HG03280 (cell line): ENCODE data around the gene LIFR.

Experiments used
- ATAC-seq: cut with Tn5 transposase; IDR thresholded peaks from one replicate; pipeline ENCODE4 v1.9.1; 2021; ENCODE audit warnings: mild to moderate bottlenecking, moderate library complexity; ENCODE audit not compliant: unreplicated experiment

LIFR gene

DNA sequence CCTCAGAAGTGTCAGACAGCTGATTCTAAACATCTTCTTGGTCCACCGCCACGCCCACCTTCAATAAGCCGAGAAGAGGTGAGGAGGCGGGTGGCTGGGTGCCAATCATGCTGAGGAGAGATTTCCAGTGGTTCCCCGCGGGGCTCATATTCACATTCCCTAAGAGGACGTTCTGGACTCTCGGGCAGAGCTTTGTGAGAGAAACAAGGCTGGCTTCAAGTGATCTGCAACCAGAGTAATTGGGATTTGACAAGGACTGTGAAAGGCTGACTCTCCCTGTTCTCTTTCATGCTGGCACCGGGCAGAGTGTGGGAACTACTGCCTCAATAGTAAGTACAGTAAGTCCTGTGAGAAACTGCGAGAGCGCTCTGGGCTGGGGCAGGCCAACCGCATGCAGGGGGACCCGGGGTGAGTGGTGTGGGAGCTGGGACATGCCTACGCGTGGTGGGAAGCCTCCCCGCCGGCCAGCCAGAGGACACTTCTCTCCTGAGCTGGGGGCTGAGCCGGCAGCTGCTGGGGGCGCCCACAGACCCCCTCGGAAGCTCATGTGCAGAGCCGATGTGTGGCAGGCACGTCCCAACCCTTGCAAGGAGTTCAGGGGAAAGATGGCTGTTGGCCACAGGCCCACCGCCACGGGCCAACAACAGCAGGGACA is 110.9 kb downstream of the LIFR start:
- ATAC-seq: no peak

DNA sequence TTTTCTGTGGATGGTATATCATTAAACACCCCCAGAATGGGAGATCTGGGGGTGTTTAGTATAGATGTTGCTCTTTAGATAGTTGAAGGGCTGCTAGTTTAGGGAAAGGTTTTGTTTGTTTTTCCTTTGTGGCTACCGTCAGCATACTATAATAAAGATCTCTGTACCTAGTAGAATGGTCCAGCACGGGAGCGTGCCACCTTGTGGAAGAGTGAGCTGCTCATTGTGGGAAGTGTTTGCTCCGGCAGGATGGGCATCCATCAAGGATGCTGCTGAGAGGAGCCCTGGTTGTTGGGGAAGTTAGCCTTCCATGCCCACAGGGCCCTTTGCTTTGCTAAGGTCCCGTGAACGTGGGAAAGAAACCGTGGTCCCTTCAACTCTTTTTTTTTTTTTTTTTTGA is 113.1 kb downstream of the LIFR start:
- no peak for ATAC-seq

DNA sequence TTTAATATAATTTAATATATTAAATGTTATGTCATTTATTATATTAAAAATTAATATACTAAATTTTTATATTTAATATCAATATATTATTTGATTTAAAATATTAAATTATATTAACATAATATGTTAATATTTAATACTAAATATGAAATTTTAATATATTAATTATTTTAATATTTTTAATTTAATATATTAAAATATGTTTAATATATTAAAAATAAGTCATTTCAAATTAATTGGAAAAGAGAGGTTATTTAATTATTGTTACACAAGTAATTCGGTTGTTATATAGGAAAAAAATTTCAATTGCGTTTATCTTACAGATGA is 114.2 kb downstream of the LIFR start:
- ATAC-seq: no peak

DNA sequence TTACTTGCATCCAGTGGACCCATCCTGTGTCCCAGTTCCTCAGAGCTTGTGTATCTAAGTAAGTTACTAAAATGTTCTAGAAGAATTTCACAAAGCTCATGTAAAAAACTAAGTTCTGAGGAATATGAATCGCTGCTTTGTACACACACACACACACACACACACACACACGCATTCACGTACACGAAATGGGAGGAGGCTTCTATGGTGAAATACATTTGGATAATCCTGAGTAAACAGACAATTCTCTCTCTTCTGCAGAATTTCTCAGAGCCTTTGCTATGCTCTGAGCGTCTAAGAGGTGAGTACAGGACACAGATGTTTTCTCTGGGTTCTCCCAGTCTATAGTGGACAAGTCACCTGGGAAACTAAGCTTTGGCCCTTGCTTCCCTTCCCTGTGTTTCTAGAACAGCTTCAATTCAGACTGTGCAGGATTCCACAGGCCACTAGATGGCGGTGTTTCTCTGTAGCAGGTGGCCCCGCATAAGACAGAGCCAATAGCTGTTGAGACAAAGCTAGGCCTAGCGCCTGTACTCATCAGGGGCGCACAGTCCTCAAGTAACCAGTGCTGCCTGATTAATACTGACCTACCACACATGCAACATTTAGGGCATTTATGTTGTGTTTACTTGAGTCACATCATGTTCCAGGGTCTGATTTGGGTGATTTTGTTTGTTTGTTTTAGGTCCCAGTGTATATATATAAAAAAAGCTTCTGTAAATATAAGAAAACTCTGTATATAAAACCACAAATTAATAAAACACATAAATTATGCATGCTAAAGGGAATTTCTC is 114.8 kb downstream of the LIFR start:
- ATAC-seq: peak; percentile 99

- no peak for ATAC-seq
Observed at GRCh38 chr5:38438757-38439156, 117.7 kb downstream of the LIFR start.

GRCh38 chr5:38434966-38435705 is 121.3 kb downstream of the LIFR start:
- ATAC-seq: no peak

- ATAC-seq: no peak
Observed at GRCh38 chr5:38433160-38433861, 123.1 kb downstream of the LIFR start.

DNA sequence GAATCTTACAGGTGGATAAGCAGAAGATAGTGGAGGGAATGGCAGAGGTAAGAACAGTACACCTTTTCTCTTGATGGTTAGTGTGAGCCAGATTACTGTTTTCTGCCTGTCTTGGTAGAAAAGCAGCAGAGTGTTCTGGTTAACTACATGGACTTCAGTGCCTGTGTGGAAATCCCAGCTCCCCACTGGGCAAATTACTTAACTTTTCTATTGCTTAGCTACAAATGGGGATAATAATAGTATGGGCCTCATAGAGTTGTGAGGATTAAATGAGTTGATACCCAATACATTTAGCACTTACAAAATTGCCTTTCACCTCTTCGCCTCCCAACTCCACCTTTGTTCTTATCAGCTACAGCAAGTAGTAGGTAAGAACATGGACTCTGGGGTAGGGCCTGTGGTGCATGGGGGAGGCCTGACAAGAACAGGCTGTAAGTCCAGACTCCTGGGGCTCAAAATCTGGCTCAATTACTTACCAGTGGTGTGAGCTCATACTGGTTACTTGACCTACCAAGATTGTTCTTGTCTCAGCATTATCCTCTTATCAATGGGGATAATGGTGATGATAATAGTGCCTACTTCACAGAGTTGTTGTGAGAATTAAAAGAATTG is 125.1 kb downstream of the LIFR start:
- no peak for ATAC-seq

- no peak for ATAC-seq
Observed at GRCh38 chr5:38426986-38427950, 129.2 kb downstream of the LIFR start.

- no peak for ATAC-seq
Observed at GRCh38 chr5:38426490-38426889, 130.0 kb downstream of the LIFR start.
